Measurements from ENCODE around the gene GDE1.

GRCh38 chr16:19486051-19486450 is 35.8 kb downstream of the GDE1 start:
- TF ChIP-seq, protein P1, sequence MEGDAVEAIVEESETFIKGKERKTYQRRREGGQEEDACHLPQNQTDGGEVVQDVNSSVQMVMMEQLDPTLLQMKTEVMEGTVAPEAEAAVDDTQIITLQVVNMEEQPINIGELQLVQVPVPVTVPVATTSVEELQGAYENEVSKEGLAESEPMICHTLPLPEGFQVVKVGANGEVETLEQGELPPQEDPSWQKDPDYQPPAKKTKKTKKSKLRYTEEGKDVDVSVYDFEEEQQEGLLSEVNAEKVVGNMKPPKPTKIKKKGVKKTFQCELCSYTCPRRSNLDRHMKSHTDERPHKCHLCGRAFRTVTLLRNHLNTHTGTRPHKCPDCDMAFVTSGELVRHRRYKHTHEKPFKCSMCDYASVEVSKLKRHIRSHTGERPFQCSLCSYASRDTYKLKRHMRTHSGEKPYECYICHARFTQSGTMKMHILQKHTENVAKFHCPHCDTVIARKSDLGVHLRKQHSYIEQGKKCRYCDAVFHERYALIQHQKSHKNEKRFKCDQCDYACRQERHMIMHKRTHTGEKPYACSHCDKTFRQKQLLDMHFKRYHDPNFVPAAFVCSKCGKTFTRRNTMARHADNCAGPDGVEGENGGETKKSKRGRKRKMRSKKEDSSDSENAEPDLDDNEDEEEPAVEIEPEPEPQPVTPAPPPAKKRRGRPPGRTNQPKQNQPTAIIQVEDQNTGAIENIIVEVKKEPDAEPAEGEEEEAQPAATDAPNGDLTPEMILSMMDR (IDR thresholded peaks at IDR 0.05): no peak
- no peak for TF ChIP-seq POLR2A (IDR thresholded peaks at IDR 0.05)

Measured in esophagus squamous epithelium (tissue), 4 donors.